ENCODE results near the gene RNGTT.

RNGTT gene

GRCh38 chr6:88899569-88900316, 63.7 kb downstream of the RNGTT start:
- DNase-seq (ENCODE audit: insufficient read length) (no peak), FAIRE-seq (no peak)
- TF ChIP-seq TAF1 (IDR thresholded peaks at IDR 0.05; ENCODE audit: borderline replicate concordance, low read depth, low read length), result no peak
- TF ChIP-seq POLR2A (IDR thresholded peaks at IDR 0.05; ENCODE audit: low read depth, low read length), result no peak
- no peak for TF ChIP-seq POLR2AphosphoS5 (IDR thresholded peaks at IDR 0.05; ENCODE audit: low read depth, low read length)

GRCh38 chr6:88895911-88896310, 67.5 kb downstream of the RNGTT start:
- DNase-seq (ENCODE audit: insufficient read length) (no peak), FAIRE-seq (no peak)
- TF ChIP-seq TAF1 (IDR thresholded peaks at IDR 0.05; ENCODE audit: borderline replicate concordance, low read depth, low read length), result no peak
- TF ChIP-seq POLR2AphosphoS5 (IDR thresholded peaks at IDR 0.05; ENCODE audit: low read depth, low read length), result no peak
- no peak for TF ChIP-seq POLR2A (IDR thresholded peaks at IDR 0.05; ENCODE audit: low read depth, low read length)

DNA sequence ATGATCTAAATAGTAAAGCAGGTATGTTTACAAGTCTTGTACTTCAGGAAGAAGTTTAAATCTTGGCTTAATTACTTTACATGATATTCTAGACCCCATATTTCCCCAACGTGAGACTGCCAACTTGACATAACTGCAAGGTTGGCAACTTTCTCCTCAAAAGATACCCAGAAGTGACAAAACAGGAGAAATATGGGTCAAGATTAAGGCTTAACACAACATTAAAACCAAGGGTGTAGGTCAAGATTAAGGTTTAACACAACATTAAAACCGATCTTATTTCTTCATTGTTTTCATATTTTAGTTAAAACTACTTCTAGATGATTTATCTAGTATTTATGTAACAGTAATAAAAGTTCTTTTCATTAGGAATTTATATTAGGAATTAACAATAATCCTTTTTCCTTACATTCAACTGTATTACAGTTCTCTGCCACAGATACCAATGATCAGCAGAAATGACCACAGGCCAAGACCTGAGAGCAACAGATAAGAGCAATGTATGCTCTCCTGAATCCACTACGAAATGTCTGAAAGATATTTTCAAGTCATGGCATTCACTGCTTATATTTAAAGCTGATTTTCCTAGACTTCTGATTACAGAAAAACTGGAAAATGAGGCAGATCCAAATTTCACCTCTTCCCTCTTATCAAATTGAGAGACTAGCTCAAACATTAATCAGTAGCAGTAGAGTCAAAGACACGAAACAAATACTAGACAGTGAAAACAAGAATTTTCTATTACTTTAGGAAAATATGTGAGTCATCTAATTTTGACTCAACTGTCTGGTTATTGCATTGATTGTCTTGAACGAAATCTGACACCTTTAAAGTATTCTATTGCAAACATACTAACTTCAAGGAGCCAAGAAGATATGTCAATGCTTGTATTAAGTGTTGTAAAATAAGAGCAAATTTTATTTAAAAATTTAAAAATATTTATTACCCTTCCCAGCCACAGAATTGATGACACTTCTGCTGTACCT, 72.3 kb downstream of the RNGTT start:
- TF ChIP-seq POLR2AphosphoS5 (IDR thresholded peaks at IDR 0.05; ENCODE audit: low read depth, low read length) (no peak), TAF1 (IDR thresholded peaks at IDR 0.05; ENCODE audit: borderline replicate concordance, low read depth, low read length) (no peak), POLR2A (IDR thresholded peaks at IDR 0.05; ENCODE audit: low read depth, low read length) (no peak)
- DNase-seq (ENCODE audit: insufficient read length) (no peak), FAIRE-seq (no peak)

GRCh38 chr6:88890394-88890793, 73.0 kb downstream of the RNGTT start:
- no peak for FAIRE-seq
- TF ChIP-seq TAF1 (IDR thresholded peaks at IDR 0.05; ENCODE audit: borderline replicate concordance, low read depth, low read length) (no peak), POLR2AphosphoS5 (IDR thresholded peaks at IDR 0.05; ENCODE audit: low read depth, low read length) (no peak), POLR2A (IDR thresholded peaks at IDR 0.05; ENCODE audit: low read depth, low read length) (no peak)
- DNase-seq (ENCODE audit: insufficient read length), result no peak

- FAIRE-seq (no peak), DNase-seq (ENCODE audit: insufficient read length) (no peak)
- TF ChIP-seq POLR2A (IDR thresholded peaks at IDR 0.05; ENCODE audit: low read depth, low read length) (no peak), POLR2AphosphoS5 (IDR thresholded peaks at IDR 0.05; ENCODE audit: low read depth, low read length) (no peak), TAF1 (IDR thresholded peaks at IDR 0.05; ENCODE audit: borderline replicate concordance, low read depth, low read length) (no peak)
Observed at GRCh38 chr6:88884361-88884760, 79.1 kb downstream of the RNGTT start.

DNA sequence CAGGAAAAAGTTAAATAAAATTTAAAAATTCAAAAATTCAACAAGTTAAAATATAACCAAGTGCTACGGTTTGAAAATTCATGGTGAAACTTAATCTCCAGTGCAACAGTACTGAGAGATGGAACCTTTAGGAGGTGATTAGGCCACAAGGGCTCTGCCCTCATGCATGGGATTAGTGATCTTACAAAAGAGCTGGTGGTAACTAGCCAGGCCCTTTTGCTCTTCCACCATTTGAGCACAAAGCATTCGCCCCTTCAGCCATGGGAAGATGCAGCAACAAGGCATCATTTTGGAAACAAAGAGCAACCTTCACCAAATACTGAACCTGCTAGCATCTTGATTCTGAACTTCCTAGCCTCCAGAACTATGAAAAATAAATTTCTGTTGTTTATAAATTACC, 80.9 kb downstream of the RNGTT start:
- DNase-seq (ENCODE audit: insufficient read length), result no peak
- peak; percentile 27 for FAIRE-seq
- no peak for TF ChIP-seq POLR2A (IDR thresholded peaks at IDR 0.05; ENCODE audit: low read depth, low read length)
- TF ChIP-seq POLR2AphosphoS5 (IDR thresholded peaks at IDR 0.05; ENCODE audit: low read depth, low read length), result no peak

DNA sequence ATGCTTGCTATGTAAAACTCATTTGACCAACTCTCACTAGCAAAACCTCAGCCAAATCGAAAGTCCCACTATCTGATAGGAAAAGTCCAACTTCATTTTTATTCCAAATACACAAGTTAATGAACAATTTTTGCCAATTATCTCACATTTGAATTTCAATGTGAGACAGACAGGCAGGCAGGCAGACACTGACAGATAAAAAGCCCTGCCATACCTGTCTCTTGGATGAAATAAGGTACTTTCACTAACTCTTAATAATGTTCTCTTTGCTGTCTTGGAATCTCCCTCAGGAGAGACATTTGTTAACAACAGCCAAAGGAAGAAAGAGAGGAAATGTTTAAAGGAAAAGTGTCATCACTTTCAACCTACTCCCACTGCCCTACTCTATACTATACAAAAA, 82.0 kb downstream of the RNGTT start:
- DNase-seq (ENCODE audit: insufficient read length) (no peak), FAIRE-seq (no peak)

DNA sequence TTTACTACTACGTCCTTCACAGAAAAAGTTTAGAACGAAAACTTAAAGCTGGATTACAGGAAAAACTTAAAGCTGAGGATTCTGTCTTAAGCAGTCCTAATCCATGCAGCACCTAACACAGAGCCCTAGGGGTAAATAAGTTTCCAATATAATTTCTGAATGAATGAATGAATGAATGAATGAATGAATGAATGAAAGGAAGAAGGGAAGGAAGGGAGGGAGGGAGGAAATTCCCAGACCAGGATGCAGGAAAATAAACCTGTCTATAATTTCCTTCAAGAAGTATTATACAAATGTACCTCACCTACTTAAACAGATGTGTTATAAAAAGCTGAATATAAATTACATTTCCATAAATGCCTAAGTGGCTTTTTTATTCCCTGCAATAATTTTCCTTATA, 83.4 kb downstream of the RNGTT start:
- no peak for DNase-seq (ENCODE audit: insufficient read length)
- no peak for FAIRE-seq
- TF ChIP-seq POLR2AphosphoS5 (IDR thresholded peaks at IDR 0.05; ENCODE audit: low read depth, low read length) (no peak), TAF1 (IDR thresholded peaks at IDR 0.05; ENCODE audit: borderline replicate concordance, low read depth, low read length) (no peak), POLR2A (IDR thresholded peaks at IDR 0.05; ENCODE audit: low read depth, low read length) (no peak)

More for the DNA sequence above, 82.0 kb downstream of the RNGTT start:
- TF ChIP-seq POLR2A (IDR thresholded peaks at IDR 0.05; ENCODE audit: low read depth, low read length) (no peak), POLR2AphosphoS5 (IDR thresholded peaks at IDR 0.05; ENCODE audit: low read depth, low read length) (no peak), TAF1 (IDR thresholded peaks at IDR 0.05; ENCODE audit: borderline replicate concordance, low read depth, low read length) (no peak)

DNA sequence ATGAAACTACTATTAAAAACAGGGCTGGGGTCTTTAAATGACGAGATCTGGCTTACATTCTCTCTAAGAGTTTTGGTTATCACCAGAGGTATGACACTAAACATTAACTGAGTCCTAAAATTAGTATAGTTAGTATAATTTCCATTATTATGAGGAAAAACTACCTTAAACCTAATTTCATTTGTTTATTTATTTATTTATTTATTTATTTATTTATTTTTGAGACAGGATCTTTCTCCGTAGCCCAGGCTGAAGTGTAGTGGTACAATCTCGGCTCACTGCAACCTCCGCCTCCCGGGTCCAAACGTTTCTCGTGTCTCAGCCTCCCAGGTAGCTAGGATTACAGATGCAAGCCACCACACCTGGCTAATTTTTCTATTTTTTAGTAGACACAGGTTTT, 85.5 kb downstream of the RNGTT start:
- DNase-seq (ENCODE audit: insufficient read length) (no peak), FAIRE-seq (no peak)
- no peak for TF ChIP-seq POLR2A (IDR thresholded peaks at IDR 0.05; ENCODE audit: low read depth, low read length)
- no peak for TF ChIP-seq TAF1 (IDR thresholded peaks at IDR 0.05; ENCODE audit: borderline replicate concordance, low read depth, low read length)
- TF ChIP-seq POLR2AphosphoS5 (IDR thresholded peaks at IDR 0.05; ENCODE audit: low read depth, low read length), result no peak

- FAIRE-seq, result no peak
- no peak for TF ChIP-seq POLR2A (IDR thresholded peaks at IDR 0.05; ENCODE audit: low read depth, low read length)
- TF ChIP-seq TAF1 (IDR thresholded peaks at IDR 0.05; ENCODE audit: borderline replicate concordance, low read depth, low read length), result no peak
- DNase-seq (ENCODE audit: insufficient read length), result no peak
Observed at GRCh38 chr6:88872962-88873361, 90.5 kb downstream of the RNGTT start.

DNA sequence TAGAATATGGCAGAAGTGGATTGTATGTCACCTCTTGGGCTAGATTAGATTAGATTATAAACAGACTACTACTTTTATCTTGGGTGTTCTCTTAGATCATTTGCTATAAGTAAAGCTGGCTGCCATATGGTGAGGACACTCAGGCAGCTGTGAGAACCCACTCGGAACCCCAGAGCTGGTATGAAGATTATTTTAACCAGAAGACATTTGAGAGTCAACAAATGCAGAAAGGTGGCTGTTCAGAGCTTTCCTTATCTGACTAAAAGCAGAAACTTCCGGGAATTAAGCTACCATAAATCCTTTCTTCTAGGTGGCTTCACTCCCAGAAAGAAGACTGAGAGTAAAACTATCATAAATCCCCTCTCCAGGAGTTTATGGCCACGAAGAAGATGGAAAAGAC, 91.9 kb downstream of the RNGTT start:
- DNase-seq (ENCODE audit: insufficient read length) (no peak), FAIRE-seq (no peak)
- TF ChIP-seq POLR2A (IDR thresholded peaks at IDR 0.05; ENCODE audit: low read depth, low read length), result no peak
- TF ChIP-seq POLR2AphosphoS5 (IDR thresholded peaks at IDR 0.05; ENCODE audit: low read depth, low read length), result no peak
- TF ChIP-seq TAF1 (IDR thresholded peaks at IDR 0.05; ENCODE audit: borderline replicate concordance, low read depth, low read length), result no peak
